Dendritic cell treated with granulocyte-macrophage colony-stimulating factor and Interleukin-4, amounts not matched to agents 40 ng/mL and 50 ng/mL, for 4 days (primary cell): ENCODE data around the gene ARHGEF17.

Experiments used
- H3K27ac Mint-ChIP-seq: one replicate; pipeline ENCODE4 v1.8.0; 2022; ENCODE audit warnings: mild to moderate bottlenecking, mixed read lengths
- H3K27me3 Mint-ChIP-seq: one replicate; pipeline ENCODE4 v1.8.0; 2022; ENCODE audit warnings: mild to moderate bottlenecking, mixed read lengths
- H3K36me3 Mint-ChIP-seq: one replicate; pipeline ENCODE4 v1.8.0; 2022; ENCODE audit warnings: low read depth, mixed read lengths
- H3K4me1 Mint-ChIP-seq: one replicate; pipeline ENCODE4 v1.8.0; 2022; ENCODE audit warnings: low read depth, mixed read lengths
- H3K4me3 Mint-ChIP-seq: one replicate; pipeline ENCODE4 v1.8.0; 2022; ENCODE audit warnings: mild to moderate bottlenecking, moderate library complexity, mixed read lengths
- H3K9me3 Mint-ChIP-seq: one replicate; pipeline ENCODE4 v1.8.0; 2022; ENCODE audit warnings: mixed read lengths
- intact Hi-C: fragments of 100-400 bp; cut with micrococcal nuclease; formaldehyde crosslinking; loops from one replicate; pipeline ENCODE4 v1.15.0; 2022

ARHGEF17 gene

GRCh38 chr11:73361953-73362776 is 54.1 kb downstream of the ARHGEF17 start:
- intact Hi-C loops = no loop called here
- no peaks in the 10 kb centered on the region for H3K9me3 Mint-ChIP-seq
- no peak overlapping the region for H3K27ac Mint-ChIP-seq
- H3K4me3 Mint-ChIP-seq = no peak overlapping the region
- no peaks in the 10 kb centered on the region for H3K27me3 Mint-ChIP-seq
- H3K36me3 Mint-ChIP-seq = peaks cover 24% of the 10 kb centered on the region
- peaks cover 16% of the 10 kb centered on the region for H3K4me1 Mint-ChIP-seq

- peaks cover 21% of the 10 kb centered on the region for H3K4me1 Mint-ChIP-seq
- H3K9me3 Mint-ChIP-seq = no peaks in the 10 kb centered on the region
- H3K36me3 Mint-ChIP-seq = peaks cover 24% of the 10 kb centered on the region
- H3K27me3 Mint-ChIP-seq = no peaks in the 10 kb centered on the region
- intact Hi-C loops = no loop called here
- no peak overlapping the region for H3K4me3 Mint-ChIP-seq
- no peak overlapping the region for H3K27ac Mint-ChIP-seq
Observed at GRCh38 chr11:73363147-73363546, 55.1 kb downstream of the ARHGEF17 start.

- intact Hi-C loops = no loop called here
- no peaks in the 10 kb centered on the region for H3K27me3 Mint-ChIP-seq
- H3K27ac Mint-ChIP-seq = no peak overlapping the region
- no peaks in the 10 kb centered on the region for H3K9me3 Mint-ChIP-seq
- peaks cover 17% of the 10 kb centered on the region for H3K36me3 Mint-ChIP-seq
- H3K4me3 Mint-ChIP-seq = no peak overlapping the region
- peaks cover 21% of the 10 kb centered on the region for H3K4me1 Mint-ChIP-seq
Observed at GRCh38 chr11:73365352-73366264, 57.5 kb downstream of the ARHGEF17 start.

GRCh38 chr11:73366265-73366610 is 58.2 kb downstream of the ARHGEF17 start:
- H3K27ac Mint-ChIP-seq = no peak overlapping the region
- H3K9me3 Mint-ChIP-seq = no peaks in the 10 kb centered on the region
- H3K27me3 Mint-ChIP-seq = peaks cover 3% of the 10 kb centered on the region
- H3K4me1 Mint-ChIP-seq = peaks cover 21% of the 10 kb centered on the region
- peaks cover 17% of the 10 kb centered on the region for H3K36me3 Mint-ChIP-seq
- intact Hi-C loops = no loop called here
- no peak overlapping the region for H3K4me3 Mint-ChIP-seq

GRCh38 chr11:73366953-73367352 is 58.9 kb downstream of the ARHGEF17 start:
- Mint-ChIP-seq H3K4me1 (peaks cover 24% of the 10 kb centered on the region), H3K27me3 (peaks cover 9% of the 10 kb centered on the region), H3K9me3 (no peaks in the 10 kb centered on the region), H3K36me3 (peaks cover 17% of the 10 kb centered on the region), H3K4me3 (no peak overlapping the region), H3K27ac (no peak overlapping the region)
- intact Hi-C loops = no loop called here

- Mint-ChIP-seq H3K9me3 (no peaks in the 10 kb centered on the region), H3K27ac (no peak overlapping the region), H3K4me3 (no peak overlapping the region), H3K4me1 (peaks cover 30% of the 10 kb centered on the region), H3K36me3 (peaks cover 14% of the 10 kb centered on the region), H3K27me3 (peaks cover 9% of the 10 kb centered on the region)
- intact Hi-C loops = no loop called here
Observed at GRCh38 chr11:73367482-73368024, 59.5 kb downstream of the ARHGEF17 start.

GRCh38 chr11:73372375-73372993 is 64.4 kb downstream of the ARHGEF17 start:
- Mint-ChIP-seq H3K4me1 (peaks cover 28% of the 10 kb centered on the region), H3K9me3 (no peaks in the 10 kb centered on the region), H3K27ac (no peak overlapping the region), H3K27me3 (peaks cover 9% of the 10 kb centered on the region), H3K36me3 (peaks cover 10% of the 10 kb centered on the region), H3K4me3 (no peak overlapping the region)
- intact Hi-C loops = no loop called here

GRCh38 chr11:73374151-73374550 is 66.1 kb downstream of the ARHGEF17 start:
- Mint-ChIP-seq H3K27ac (no peak overlapping the region), H3K27me3 (peaks cover 9% of the 10 kb centered on the region), H3K4me1 (peaks cover 39% of the 10 kb centered on the region), H3K36me3 (peaks cover 27% of the 10 kb centered on the region), H3K9me3 (no peaks in the 10 kb centered on the region), H3K4me3 (no peak overlapping the region)
- intact Hi-C loops = no loop called here

- Mint-ChIP-seq H3K4me1 (peaks cover 55% of the 10 kb centered on the region), H3K27ac (peak overlapping the region; percentile 86), H3K27me3 (peaks cover 9% of the 10 kb centered on the region), H3K4me3 (peak overlapping the region; percentile 84), H3K36me3 (peaks cover 43% of the 10 kb centered on the region), H3K9me3 (no peaks in the 10 kb centered on the region)
- intact Hi-C loops = loop anchor here (1.0 kb wide), 1 partner anchor 18 kb away; no protein-coding TSS in a partner anchor
Observed at GRCh38 chr11:73375830-73376159, 67.7 kb downstream of the ARHGEF17 start.

- Mint-ChIP-seq H3K4me1 (peaks cover 60% of the 10 kb centered on the region), H3K36me3 (peaks cover 48% of the 10 kb centered on the region), H3K9me3 (no peaks in the 10 kb centered on the region), H3K4me3 (peak within 1 kb of the TSS; percentile 84), H3K27ac (peak within 1 kb of the TSS; percentile 86), H3K27me3 (peaks cover 5% of the 10 kb centered on the region)
- intact Hi-C loops = loop anchor here (1.0 kb wide), 1 partner anchor 17 kb away; no protein-coding TSS in a partner anchor
Observed at GRCh38 chr11:73376160-73376802, 68.2 kb downstream of the ARHGEF17 start, which contains the start of gene RELT. Gene RELT, plus strand, starts transcription at chr11:73376399. Its CDS starts 12,738 bp downstream, at chr11:73389137.

- peak overlapping the region; percentile 86 for H3K27ac Mint-ChIP-seq
- peaks cover 64% of the 10 kb centered on the region for H3K4me1 Mint-ChIP-seq
- no peaks in the 10 kb centered on the region for H3K9me3 Mint-ChIP-seq
- peak overlapping the region; percentile 84 for H3K4me3 Mint-ChIP-seq
- peaks cover 55% of the 10 kb centered on the region for H3K36me3 Mint-ChIP-seq
- no peaks in the 10 kb centered on the region for H3K27me3 Mint-ChIP-seq
- intact Hi-C loops = loop anchor here (1.0 kb wide), 1 partner anchor 16 kb away; no protein-coding TSS in a partner anchor
Observed at GRCh38 chr11:73376803-73377629, 68.9 kb downstream of the ARHGEF17 start.

- H3K9me3 Mint-ChIP-seq = no peaks in the 10 kb centered on the region
- intact Hi-C loops = no loop called here
- peak overlapping the region; percentile 86 for H3K27ac Mint-ChIP-seq
- H3K27me3 Mint-ChIP-seq = no peaks in the 10 kb centered on the region
- peaks cover 78% of the 10 kb centered on the region for H3K36me3 Mint-ChIP-seq
- peaks cover 76% of the 10 kb centered on the region for H3K4me1 Mint-ChIP-seq
- peak overlapping the region; percentile 84 for H3K4me3 Mint-ChIP-seq
Observed at GRCh38 chr11:73379189-73379880, 71.3 kb downstream of the ARHGEF17 start.
